ENCODE results near the gene PFDN2. TPM values are rescaled to one million over a fixed set of nuclear protein-coding genes. Genes with fewer than 3 reads are reported as not detected.

Gene PFDN2
- total RNA-seq, 1 experiment from 2014 or later, result 98.6 TPM

GRCh38 chr1:161122967-161123366 lies 5.1 kb upstream of the PFDN2 start:
- Histone ChIP-seq H3K4me1 (ENCODE audit: control insufficient read depth, insufficient read depth, low read length) (peaks cover 18% of the 10 kb centered on the region), H3K4me3 (ENCODE audit: low read depth in 2 of 2, low read length in 2 of 2) (no peak overlapping the region), H3K27ac (ENCODE audit: low read length) (no peak overlapping the region), H3K27me3 (ENCODE audit: control insufficient read depth, insufficient read depth, low read length) (no peaks in the 10 kb centered on the region), H3K9me3 (ENCODE audit: control insufficient read depth, insufficient read depth, low read depth, low read length) (no peaks in the 10 kb centered on the region), H3K36me3 (ENCODE audit: control insufficient read depth, insufficient read depth, low read length) (peaks cover 21% of the 10 kb centered on the region)
- CTCF ChIA-PET, result no interaction called here
- DNase-seq (ENCODE audit: low read depth, low spot score) (no peak), ATAC-seq (no peak)
- BruUV-seq (replicated peaks), result no TSS peak
- POLR2A ChIA-PET, result no interaction called here
- TF ChIP-seq TCF7L2 (IDR thresholded peaks at IDR 0.05; ENCODE audit: low read depth, low read length), result no peak
- TF ChIP-seq CTCF (IDR thresholded peaks at IDR 0.05), result no peak
- TF ChIP-seq SIN3A (IDR thresholded peaks at IDR 0.05; ENCODE audit: borderline replicate concordance, insufficient read depth, low read depth, low read length), result no peak
- no peak for TF ChIP-seq REST (IDR thresholded peaks at IDR 0.05; ENCODE audit: insufficient read depth in 1 of 2, low read depth in 2 of 2, low read length in 1 of 2)
- TF ChIP-seq POLR2AphosphoS5 (IDR thresholded peaks at IDR 0.05; ENCODE audit: low read depth, low read length), result no peak
- intact Hi-C loops (cut with micrococcal nuclease; ENCODE audit: unreplicated experiment), result no loop called here
- in situ Hi-C loops (cut with HindIII; ENCODE audit: low pct_unique_long_range_greater_than_20kb, low sequenced_read_pairs), result no loop called here

- intact Hi-C loops (cut with micrococcal nuclease; ENCODE audit: unreplicated experiment), result no loop called here
- CTCF ChIA-PET, result interaction anchor here (1.0 kb wide), 1 partner anchor 25 kb away, joined by 6 read pairs; no protein-coding TSS in a partner anchor
- POLR2A ChIA-PET, result interaction anchor here (0.5 to 0.6 kb wide), 3 partner anchors 32 to 36 kb away, joined by 3 to 6 read pairs (median 3); partner anchors contain the start of gene UFC1
- BruUV-seq (replicated peaks), result no TSS peak
- ATAC-seq, result no peak
- in situ Hi-C loops (cut with HindIII; ENCODE audit: low pct_unique_long_range_greater_than_20kb, low sequenced_read_pairs), result no loop called here
- peaks cover 18% of the 10 kb centered on the region for H3K4me1 ChIP-seq (ENCODE audit: control insufficient read depth, insufficient read depth, low read length)
- TF ChIP-seq REST (IDR thresholded peaks at IDR 0.05; ENCODE audit: insufficient read depth in 1 of 2, low read depth in 2 of 2, low read length in 1 of 2) (no peak), POLR2AphosphoS5 (IDR thresholded peaks at IDR 0.05; ENCODE audit: low read depth, low read length) (no peak; the same call in 1 of the 2 replicates), SIN3A (IDR thresholded peaks at IDR 0.05; ENCODE audit: borderline replicate concordance, insufficient read depth, low read depth, low read length) (no peak), CTCF (IDR thresholded peaks at IDR 0.05) (no peak), TCF7L2 (IDR thresholded peaks at IDR 0.05; ENCODE audit: low read depth, low read length) (no peak)
- peaks cover 19% of the 10 kb centered on the region for H3K36me3 ChIP-seq (ENCODE audit: control insufficient read depth, insufficient read depth, low read length)
- H3K4me3 ChIP-seq (ENCODE audit: low read depth in 2 of 2, low read length in 2 of 2), result no peak overlapping the region
- H3K27me3 ChIP-seq (ENCODE audit: control insufficient read depth, insufficient read depth, low read length), result no peaks in the 10 kb centered on the region
- H3K9me3 ChIP-seq (ENCODE audit: control insufficient read depth, insufficient read depth, low read depth, low read length), result no peaks in the 10 kb centered on the region
- no peak overlapping the region for H3K27ac ChIP-seq (ENCODE audit: low read length)
- DNase-seq (ENCODE audit: low read depth, low spot score), result no peak
These were observed 4.0 kb upstream of the PFDN2 start for GRCh38 chr1:161121834-161122233.
